Choroid plexus epithelial cell (primary cell): ENCODE measurements around the gene RAD23A.
A peak's percentile ranks its signal among the peaks of the same experiment; 100 is the strongest.

Experiments used
- DNase-seq: peaks from one replicate; pipeline ENCODE4 v3.0.0-alpha.2; 2010; ENCODE audit warnings: low read depth
- H3K4me3 ChIP-seq: 2 replicates; pipeline ENCODE4 v1.5.1; 2011; ENCODE audit warnings: low read depth, mild to moderate bottlenecking, control low read depth, low read length, moderate library complexity
- TF ChIP-seq, protein P1 (sequence below): conservative IDR thresholded peaks from 2 replicates; pipeline ENCODE4 v1.5.1; 2011; ENCODE audit warnings: low read depth, mild to moderate bottlenecking, control low read depth, inconsistent platforms, low read length, moderate library complexity

RAD23A gene

DNA sequence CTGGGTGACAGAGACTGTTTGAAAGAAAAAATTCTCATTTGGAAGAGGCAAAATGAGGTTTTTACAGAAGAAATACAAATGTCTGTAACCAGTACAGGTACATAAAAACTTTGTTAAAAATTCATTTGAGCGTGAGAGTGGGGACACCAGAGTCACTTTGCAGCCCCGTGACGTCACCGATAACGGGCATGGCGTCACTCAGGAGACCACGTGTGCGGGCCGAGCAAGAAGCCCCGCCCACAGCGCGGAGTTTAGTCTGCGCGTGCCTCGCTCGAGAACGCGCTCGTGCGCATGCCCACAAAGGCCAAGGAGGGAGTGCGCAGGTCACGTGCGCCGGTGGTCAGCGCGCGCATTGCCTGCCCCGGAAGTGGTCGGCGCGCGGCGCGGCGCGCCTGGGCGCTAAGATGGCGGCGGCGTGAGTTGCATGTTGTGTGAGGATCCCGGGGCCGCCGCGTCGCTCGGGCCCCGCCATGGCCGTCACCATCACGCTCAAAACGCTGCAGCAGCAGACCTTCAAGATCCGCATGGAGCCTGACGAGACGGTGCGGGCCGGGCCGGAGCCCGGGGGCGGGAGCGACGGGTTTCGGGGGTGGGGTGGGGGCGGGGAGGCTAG is at the start of gene RAD23A:
Gene RAD23A, plus strand, starts transcription at position 384 of the 613 bp plus-strand sequence. Its CDS starts 87 bp downstream, at position 471.
- peak within 1 kb of the TSS; percentile 85 for H3K4me3 ChIP-seq
- TF ChIP-seq, protein P1, sequence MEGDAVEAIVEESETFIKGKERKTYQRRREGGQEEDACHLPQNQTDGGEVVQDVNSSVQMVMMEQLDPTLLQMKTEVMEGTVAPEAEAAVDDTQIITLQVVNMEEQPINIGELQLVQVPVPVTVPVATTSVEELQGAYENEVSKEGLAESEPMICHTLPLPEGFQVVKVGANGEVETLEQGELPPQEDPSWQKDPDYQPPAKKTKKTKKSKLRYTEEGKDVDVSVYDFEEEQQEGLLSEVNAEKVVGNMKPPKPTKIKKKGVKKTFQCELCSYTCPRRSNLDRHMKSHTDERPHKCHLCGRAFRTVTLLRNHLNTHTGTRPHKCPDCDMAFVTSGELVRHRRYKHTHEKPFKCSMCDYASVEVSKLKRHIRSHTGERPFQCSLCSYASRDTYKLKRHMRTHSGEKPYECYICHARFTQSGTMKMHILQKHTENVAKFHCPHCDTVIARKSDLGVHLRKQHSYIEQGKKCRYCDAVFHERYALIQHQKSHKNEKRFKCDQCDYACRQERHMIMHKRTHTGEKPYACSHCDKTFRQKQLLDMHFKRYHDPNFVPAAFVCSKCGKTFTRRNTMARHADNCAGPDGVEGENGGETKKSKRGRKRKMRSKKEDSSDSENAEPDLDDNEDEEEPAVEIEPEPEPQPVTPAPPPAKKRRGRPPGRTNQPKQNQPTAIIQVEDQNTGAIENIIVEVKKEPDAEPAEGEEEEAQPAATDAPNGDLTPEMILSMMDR, result no peak
- DNase-seq, result peak; percentile 99

DNA sequence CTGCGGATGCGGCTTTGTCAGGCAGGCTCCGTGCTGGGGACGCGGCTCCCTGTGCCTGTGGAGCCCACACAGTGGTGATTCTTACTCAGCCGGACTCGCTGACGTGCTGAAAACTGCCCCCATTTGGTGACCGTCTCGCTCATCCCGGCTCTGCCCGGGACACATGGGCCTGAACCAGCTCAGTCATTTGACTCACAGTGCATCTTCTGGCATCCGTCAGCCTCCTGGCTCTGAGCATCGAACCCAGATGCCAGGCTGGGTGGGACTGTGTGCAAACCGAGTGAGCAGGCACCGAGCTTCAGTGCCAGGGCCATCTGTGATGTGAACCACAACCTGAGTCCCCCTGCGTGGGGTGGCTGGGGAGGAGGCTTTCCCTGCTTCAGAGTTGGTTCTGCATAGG is 49.2 kb upstream of the RAD23A start:
- no peak for DNase-seq
- TF ChIP-seq, protein P1, result no peak
- H3K4me3 ChIP-seq, result no peak overlapping the region

DNA sequence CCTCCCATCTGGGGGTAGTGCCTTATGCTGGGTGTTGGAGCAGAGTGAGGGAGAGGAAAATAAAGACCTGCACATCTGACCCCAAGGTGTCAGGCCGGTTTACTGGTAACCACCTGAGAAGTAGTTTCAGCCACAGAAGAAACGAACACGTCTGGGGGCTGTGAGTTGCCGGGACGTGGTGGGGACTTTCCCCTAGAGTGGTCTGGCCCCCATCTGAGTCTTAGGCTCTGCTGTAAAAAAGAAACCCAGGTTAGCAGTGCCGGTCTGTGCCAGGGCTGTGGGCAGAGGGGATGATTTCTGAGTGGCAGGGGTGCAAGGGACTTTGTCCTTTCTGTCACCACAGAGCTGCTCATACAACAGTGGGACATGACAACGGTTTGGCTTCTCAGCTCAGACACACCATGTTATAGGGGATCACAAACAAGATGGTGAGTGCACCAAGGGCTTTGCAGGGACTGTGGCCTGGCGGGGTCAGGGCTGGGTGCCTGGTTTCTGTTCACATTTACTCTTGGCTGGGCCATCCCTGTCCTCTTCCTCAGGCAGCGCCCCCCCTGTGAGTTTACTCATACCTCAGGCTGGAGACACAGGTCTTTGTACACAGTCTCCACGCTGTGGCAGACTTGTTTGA is 45.7 kb upstream of the RAD23A start:
- no peak for DNase-seq
- no peak overlapping the region for H3K4me3 ChIP-seq
- TF ChIP-seq, protein P1, result no peak

DNA sequence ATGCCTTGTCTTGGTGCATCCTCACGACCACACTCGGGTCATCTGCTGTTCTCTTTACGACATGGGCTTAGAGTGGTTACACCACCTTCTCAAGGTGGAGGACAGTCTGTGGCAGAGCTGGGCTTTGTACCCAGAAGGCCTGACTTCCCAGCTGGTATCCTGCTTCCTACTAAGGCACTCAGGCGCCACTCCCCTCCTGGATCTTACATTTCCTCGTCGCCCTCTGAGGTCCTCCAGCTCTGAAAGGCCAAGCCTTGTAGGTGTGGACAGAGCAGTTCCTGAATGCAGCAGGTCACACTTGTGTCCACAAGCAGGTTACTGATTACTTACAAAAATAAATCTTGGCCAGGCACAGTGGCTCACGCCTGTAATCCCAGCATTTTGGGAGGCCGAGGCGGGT is 38.5 kb upstream of the RAD23A start:
- TF ChIP-seq, protein P1, result no peak

DNA sequence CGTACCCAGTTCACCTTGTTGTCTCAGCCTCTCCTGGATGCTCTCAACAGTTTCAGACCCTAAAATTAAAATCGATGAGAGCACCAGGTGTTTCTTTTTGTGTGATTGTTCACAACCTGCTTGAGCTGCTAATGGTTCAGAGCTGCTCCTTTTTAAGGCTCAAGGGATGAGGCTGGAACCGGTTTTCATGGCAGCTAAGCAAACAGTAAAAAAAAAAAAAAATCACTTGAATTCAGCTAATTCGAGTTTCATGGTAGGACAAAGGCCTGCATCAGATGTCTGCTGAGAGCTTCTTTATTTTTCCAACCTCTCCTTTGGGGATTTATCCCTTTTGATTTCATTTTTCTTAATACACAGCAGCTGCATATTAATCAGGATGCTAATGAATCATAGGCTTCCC is 33.1 kb upstream of the RAD23A start:
- TF ChIP-seq, protein P1, result no peak
- no peak for DNase-seq
- H3K4me3 ChIP-seq, result no peak overlapping the region

More for the DNA sequence above, 38.5 kb upstream of the RAD23A start:
- no peak for DNase-seq
- H3K4me3 ChIP-seq, result no peak overlapping the region

DNA sequence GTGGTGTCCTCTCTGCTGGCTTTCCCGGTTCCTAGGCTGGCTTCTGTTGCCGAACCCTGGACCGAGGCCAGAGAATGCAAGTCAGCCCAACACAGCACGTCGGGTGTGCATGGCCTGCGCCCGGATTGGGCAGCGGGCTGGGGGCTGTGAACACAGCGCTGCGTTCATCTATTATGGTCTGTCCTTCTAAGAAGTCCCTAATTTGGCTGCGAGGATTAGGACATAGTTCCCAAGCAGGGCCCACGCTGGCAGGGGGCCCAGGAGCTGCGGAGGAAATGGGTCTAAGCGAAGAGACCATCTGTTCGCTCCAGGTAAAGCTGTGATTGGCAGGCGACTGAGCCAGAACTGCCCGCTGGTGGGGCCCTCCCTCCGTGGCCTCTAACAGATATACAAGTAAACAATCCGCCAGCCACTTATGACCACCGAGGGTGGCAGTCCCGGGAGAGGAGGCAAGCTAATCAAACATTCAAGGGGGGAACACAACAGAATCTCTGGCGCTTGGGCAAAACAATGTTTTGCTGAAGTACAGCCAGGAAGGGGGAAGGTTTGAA is 32.6 kb upstream of the RAD23A start:
- DNase-seq, result peak; percentile 75
- TF ChIP-seq, protein P1, result no peak
- H3K4me3 ChIP-seq, result peak overlapping the region; percentile 41
